GM19023 (cell line): ENCODE measurements around the gene CEACAM6.
"Not testable (repeated sequence)": the region's sequence is repeated elsewhere in the genome, so short reads cannot be mapped to it uniquely, and the experiment has no call there.

Experiments
- ATAC-seq: cut with Tn5 transposase; IDR thresholded peaks from one replicate; pipeline ENCODE4 v1.9.1; 2021; ENCODE audit warnings: mild to moderate bottlenecking, moderate library complexity; ENCODE audit not compliant: unreplicated experiment

Gene CEACAM6

DNA sequence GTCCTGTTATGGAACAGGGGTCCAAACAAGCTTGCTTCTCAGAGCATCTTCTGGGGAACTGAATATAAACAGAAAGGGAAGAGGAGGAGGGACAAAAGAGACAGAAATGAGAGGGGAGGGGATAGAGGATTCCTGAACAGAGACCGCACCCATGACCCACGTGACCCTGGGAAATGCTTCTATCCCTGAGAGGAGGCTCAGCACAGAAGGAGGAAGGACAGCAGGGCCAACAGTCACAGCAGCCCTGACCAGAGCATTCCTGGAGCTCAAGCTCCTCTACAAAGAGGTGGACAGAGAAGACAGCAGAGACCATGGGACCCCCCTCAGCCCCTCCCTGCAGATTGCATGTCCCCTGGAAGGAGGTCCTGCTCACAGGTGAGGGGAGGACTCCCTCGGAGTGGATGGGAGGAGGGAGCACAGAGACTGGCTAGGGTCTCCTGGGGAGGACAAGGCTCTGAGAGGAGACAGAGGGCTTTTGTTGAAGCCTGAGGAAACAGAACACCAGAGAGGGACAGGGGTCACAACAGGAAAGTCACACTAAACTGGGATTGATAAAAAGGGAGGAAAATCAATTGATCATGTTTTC lies at the start of gene CEACAM6:
Gene CEACAM6 (plus strand): TSS at position 203 of the 586 bp plus-strand sequence. CDS start 109 bp downstream, at position 312.
- ATAC-seq = no peak

DNA sequence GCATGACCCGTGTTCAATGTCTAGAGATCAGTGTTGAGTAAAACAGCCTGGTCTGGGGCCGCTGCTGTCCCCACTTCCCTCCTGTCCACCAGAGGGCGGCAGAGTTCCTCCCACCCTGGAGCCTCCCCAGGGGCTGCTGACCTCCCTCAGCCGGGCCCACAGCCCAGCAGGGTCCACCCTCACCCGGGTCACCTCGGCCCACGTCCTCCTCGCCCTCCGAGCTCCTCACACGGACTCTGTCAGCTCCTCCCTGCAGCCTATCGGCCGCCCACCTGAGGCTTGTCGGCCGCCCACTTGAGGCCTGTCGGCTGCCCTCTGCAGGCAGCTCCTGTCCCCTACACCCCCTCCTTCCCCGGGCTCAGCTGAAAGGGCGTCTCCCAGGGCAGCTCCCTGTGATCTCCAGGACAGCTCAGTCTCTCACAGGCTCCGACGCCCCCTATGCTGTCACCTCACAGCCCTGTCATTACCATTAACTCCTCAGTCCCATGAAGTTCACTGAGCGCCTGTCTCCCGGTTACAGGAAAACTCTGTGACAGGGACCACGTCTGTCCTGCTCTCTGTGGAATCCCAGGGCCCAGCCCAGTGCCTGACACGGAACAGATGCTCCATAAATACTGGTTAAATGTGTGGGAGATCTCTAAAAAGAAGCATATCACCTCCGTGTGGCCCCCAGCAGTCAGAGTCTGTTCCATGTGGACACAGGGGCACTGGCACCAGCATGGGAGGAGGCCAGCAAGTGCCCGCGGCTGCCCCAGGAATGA lies 48.4 kb upstream of the CEACAM6 start:
- ATAC-seq = no peak

DNA sequence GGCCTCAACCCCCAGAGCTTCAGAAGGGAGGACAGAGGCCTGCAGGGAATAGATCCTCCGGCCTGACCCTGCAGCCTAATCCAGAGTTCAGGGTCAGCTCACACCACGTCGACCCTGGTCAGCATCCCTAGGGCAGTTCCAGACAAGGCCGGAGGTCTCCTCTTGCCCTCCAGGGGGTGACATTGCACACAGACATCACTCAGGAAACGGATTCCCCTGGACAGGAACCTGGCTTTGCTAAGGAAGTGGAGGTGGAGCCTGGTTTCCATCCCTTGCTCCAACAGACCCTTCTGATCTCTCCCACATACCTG lies 47.9 kb upstream of the CEACAM6 start:
- ATAC-seq = no peak

DNA sequence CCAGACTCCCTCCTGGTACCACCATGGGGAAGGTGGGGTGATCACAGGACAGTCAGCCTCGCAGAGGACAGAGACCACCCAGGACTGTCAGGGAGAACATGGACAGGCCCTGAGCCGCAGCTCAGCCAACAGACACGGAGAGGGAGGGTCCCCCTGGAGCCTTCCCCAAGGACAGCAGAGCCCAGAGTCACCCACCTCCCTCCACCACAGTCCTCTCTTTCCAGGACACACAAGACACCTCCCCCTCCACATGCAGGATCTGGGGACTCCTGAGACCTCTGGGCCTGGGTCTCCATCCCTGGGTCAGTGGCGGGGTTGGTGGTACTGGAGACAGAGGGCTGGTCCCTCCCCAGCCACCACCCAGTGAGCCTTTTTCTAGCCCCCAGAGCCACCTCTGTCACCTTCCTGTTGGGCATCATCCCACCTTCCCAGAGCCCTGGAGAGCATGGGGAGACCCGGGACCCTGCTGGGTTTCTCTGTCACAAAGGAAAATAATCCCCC lies 47.4 kb upstream of the CEACAM6 start:
- ATAC-seq = no peak

DNA sequence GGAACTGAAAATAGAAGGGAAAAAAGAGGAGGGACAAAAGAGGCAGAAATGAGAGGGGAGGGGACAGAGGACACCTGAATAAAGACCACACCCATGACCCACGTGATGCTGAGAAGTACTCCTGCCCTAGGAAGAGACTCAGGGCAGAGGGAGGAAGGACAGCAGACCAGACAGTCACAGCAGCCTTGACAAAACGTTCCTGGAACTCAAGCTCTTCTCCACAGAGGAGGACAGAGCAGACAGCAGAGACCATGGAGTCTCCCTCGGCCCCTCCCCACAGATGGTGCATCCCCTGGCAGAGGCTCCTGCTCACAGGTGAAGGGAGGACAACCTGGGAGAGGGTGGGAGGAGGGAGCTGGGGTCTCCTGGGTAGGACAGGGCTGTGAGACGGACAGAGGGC lies 46.8 kb upstream of the CEACAM6 start, which contains the start of gene CEACAM5:
Gene CEACAM5 (plus strand): TSS at position 146 of the 400 bp plus-strand sequence. CDS start 106 bp downstream, at position 252.
- ATAC-seq = no peak

DNA sequence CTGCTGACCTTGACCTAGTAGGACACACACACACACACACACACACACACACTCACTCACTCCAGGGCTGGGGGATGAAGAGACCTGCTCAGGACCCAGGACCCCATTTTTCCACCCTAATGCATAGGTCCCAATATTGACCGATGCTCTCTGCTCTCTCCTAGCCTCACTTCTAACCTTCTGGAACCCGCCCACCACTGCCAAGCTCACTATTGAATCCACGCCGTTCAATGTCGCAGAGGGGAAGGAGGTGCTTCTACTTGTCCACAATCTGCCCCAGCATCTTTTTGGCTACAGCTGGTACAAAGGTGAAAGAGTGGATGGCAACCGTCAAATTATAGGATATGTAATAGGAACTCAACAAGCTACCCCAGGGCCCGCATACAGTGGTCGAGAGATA lies 45.8 kb upstream of the CEACAM6 start:
- not testable (repeated sequence) for ATAC-seq

DNA sequence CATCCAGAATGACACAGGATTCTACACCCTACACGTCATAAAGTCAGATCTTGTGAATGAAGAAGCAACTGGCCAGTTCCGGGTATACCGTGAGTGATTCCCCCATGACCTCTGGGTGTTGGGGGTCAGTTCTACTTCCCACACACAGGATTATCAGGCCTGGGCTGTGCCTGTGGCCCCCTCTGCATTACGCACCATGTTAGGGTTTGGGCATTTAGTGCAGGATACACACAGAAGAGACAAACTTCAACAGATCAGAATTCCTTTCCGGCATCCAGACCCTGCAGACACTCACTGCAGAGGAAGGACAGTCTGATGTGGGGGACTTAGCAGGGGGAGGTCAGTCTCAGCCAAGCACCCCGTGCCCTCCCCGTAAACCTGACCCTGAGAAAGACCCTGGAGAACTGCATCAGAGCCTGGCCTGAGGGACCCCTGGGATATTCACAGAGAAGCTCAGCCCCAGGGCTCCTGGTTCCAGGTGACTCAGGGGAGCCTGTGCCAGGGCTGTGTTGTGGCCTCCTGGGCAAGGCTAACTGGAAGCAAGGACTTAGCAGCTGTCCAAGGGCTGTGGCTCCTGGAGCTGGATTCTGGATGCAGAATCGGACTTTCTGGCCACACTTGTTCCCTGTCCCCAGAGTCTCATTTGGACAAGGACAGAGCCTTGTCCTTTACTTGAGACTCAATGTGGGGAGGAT lies 45.2 kb upstream of the CEACAM6 start:
- ATAC-seq = no peak

DNA sequence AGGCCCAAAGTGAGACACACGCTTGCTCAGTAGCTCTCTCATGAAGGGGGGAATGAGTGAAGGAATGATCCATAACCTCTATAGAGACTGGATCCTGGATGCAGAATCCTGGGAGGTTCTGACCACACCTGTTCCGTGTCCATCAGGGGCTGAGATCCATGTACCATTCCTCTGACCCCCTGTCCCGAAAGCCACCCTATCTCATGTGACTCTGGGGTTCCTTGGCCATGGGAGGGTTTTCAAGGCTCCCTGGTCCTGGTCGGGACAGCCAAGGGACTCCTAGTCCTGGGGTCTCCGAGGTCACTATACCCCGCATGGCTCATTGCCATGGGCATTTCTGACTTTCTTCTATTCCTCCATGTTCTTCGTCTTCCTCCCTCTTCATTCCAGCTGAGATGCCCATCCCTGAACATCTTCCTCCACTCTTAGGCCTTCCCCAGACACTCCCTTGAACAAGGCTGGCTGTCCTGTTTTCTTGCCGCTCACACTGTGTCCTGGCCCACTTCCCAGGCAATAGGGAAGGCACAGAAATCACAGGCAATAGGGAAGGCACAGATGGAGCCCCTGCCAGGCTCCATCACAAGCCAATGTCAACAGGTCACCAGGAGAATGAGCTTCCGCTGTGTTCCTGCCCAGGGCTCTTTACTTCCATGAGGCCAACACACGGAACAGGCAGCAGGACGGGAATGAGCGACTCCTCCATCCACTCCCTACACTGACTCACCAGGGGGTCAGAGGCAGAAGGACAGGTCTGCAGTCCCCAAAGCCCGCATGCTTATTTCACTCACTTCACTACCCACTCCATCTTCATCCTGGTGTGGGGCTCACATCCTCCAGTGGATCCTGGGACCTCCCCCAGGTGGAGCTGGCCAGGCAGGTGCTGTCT lies 43.7 kb upstream of the CEACAM6 start:
- ATAC-seq = no peak

DNA sequence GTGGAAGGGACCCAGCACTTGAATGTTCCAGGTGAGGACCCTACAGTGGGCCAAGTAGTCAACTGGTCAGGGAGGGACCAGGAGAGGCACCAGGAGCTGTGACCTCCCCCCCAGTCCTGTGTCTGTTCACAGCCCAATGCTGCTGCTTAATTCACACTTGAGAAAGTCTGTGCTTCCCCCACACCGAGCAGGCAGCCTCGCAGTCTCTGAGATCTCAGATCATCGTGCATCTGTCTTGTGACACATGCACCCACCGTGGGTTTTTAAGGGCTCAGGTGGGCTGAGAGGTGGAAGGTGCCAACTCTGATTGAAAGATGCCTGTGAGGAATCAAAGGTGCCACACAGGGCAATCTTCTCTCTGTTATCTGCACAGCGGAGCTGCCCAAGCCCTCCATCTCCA lies 40.7 kb upstream of the CEACAM6 start:
- no peak for ATAC-seq

DNA sequence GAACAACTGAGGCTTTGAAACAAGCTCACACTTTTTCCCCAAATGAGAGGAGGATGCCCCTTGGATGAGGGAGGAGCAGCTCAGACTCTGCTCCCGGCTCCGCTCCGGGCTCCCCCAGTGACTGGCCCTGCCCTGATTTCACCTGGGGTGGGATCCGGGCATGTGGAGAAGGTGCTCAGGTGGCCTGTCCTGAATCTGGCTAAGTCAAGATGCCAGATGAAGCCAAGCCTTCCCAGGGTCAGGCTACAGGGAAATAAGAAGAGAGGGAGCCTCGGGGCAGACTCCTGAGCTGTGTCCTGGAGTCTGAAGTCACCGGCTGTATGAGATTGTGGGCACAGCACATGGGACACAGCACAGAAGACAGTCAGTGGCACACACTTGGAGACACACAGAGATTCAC lies 36.6 kb upstream of the CEACAM6 start:
- no peak for ATAC-seq

DNA sequence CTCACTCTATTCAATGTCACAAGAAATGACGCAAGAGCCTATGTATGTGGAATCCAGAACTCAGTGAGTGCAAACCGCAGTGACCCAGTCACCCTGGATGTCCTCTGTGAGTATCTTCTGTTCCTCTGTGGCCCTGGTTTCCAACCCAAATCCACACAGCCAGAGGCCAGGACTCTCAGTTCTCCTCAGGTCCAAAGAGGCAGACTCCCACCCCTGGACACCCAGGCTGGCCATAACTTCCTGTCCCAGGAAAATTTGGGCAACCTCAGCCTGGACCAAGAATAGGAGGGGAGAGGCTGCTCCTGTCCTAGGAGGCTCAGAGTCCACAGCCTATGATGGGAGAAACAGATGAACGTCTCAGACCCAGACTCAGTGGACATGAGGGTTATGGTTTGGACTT lies 35.2 kb upstream of the CEACAM6 start:
- ATAC-seq = no peak

DNA sequence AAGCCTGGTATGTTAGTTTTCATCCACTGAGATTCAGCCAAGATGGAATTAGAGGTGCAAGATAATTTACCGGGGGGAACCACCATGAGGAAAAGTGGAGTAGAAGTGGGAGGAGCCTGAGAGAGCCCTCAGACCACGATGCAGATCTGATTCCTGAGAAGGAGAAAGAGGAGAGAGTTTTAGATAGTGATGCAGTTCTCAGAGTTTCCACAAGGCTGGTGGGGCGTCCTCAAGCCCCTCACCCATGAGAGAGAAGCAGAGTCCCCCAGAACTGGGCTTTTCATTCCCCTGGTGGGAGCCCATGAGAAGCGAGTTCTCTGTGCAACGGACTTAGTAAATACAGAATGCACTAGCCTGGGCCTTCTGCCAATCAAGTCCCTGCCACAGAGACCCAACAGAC lies 28.8 kb upstream of the CEACAM6 start:
- no peak for ATAC-seq

DNA sequence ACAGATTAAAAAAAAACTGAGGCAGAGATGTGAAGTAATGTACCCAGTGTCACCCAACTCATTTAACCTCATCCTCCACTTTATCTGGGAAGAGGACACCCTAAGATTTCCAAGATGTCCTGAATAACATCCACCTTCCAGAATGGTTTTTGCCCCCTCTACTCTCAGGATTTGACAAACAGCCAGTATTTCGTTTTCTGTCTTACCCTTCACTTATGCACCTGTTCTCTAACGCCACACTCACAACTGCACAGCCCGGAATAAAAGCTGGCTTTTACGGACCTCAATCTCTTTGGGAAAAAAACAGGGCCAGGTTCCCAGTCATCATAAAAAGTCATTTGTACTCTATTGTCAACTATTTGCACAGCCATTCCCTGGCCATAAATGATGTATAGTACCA lies 21.2 kb upstream of the CEACAM6 start:
- no peak for ATAC-seq

DNA sequence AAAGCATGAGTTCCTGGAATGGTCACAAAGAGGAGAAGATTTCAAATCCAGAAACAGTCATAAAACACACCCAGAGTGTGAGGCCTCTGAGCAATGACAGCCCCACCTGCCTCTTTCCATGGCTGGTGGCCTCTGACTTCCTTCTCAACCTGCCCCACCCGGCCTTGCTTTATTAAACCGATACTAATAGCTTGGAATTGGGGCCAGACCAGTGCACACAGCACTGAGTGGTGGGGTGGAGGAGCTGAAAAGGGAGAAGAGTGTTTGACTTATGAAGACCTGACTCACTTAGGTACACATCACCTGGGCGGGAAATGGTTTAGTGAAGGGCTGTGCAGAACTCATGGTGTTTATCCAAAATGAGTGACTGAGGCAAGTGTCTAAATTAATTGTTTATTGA lies 20.7 kb upstream of the CEACAM6 start:
- no peak for ATAC-seq

DNA sequence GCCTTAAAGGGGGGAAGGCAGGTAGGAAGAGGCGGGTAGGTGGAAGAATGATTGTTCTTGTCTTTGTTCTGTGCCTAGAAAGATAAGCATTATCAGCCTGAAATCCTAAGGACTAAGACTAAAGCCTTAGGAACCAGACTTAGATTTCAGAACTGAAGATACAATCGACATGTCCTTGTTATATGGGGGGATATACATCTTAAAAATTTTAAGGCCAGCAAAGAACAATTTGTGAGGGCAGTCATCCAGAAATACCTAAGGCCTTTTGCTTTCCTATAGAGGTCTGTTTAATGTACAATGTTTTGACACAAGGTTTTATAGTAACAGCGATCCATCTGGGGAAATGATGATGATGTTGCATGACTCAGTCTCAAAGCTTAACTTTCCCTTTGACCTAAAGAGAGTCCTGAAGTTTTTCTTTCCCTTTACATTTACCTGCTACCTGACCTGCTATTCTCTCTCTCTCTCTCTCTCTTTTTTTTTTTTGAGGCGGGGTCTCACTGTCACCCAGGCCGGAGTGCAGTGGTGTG lies 20.2 kb upstream of the CEACAM6 start:
- ATAC-seq = no peak

DNA sequence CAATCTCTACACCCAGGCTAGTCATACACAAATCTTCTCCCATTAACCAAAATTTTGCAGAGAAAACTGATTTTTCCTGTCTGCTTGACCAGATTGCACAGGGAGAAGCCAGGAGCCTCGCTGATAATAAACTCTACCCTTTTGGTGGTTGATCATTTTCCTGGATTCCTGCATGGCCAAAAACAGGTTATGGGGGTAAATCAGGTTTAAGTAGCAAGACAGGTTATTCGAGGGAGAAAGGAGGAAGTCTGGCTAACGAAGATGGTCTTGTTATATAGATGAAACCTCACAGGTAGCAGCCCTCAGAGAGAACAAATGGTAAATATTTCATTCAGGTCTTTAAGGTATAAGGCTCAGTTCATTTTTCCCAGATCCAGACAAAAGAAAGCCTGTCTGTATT lies 16.0 kb upstream of the CEACAM6 start:
- ATAC-seq = no peak

DNA sequence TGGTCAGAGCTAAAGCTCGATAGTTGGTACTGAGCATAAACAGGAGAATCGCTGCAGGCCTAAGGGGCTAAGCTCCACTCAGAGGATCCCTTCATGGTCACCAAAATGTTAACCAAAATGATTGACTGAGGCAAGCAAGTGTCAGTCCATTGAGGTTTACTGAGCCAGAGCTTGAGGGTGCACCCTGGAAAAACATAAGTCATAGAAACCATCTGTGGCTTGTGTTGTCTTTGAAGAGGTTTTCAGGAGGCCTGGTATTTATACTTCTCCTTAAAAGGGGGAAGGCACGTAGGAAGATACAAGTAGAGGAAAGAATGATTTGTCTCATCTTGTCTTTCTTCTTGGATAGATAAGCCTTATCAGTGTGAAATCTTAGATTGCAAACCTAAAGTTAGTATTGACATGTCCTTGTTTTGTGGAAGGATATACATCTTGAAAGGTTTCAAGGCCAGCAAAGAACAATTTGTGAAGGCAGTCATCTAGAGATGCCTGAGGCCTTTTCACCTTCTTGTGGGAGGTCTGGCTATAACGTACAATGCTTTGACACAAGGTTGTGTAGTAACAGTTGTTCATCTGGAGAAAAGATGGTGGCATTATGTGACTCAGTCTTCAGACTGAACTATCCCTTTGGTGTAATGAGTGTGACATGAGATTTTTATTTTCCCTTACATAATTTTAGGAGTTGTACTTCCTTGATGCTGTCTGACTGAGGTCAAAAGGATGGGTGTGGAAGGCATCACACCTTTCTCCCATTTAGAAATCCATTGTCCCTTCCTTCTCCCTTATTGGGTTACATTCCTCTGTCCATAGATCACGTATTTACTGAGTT lies 14.7 kb upstream of the CEACAM6 start:
- ATAC-seq = no peak

DNA sequence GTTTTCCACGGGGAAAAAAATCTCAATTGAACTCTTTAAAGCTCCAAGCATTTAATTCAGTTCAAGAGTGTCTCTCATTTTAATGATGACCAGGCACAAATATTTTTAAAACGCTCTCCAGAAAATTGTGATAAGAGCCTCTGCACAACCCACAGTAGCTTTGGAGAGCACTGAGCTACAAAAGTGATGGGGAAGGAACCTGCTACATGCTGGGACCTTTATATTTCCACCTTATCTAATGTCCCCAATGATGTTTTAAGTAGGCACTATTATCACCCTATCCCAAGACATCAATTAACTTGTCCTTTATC lies 14.1 kb upstream of the CEACAM6 start:
- ATAC-seq = no peak

DNA sequence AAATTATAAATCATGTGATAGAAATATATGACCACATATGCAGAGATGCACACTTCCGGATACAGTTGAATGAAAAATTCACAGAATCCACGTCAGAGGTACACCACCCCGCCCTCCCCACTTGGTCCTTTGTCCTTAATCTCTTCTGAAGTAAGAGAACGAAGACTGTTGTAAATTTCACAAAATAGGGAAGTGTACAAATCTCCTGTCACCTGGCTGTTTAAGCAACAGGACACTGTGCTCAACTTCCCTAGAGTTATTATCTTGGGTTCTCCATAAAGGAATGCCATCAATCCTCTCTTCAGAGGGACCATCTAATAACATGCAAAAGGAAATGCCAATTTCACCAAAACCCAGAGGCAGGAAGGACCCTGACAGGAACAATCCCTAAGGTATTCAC lies 10.5 kb upstream of the CEACAM6 start:
- no peak for ATAC-seq

DNA sequence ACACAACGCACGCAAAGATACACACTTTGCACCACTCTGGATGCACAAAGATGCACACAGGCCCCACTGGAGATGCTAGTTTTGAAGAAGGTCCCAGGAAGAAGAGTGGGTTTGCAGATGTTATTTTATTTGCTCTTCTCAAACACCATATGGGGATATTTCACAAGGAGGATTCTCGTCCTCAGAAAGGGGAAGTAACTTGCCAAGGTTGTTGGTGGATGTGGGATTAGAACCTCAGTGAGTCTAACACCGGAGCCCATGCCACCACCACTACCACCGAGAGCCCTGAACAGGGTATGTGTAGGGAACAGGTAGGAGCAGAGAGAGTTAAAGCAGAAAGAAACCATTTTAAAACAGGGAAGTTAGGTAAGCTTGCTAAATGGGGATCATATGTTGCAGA lies 9.6 kb upstream of the CEACAM6 start:
- ATAC-seq = no peak
